Endothelial cell of umbilical vein (primary cell): Measurements from ENCODE around the gene MED16. TPM values are rescaled to one million over a fixed set of nuclear protein-coding genes. Genes with fewer than 3 reads are reported as not detected.

Source experiments
- BruUV-seq: library from RNA; stranded (reverse); fragments of 400-500 nt; replicated peaks from 2 replicates; lab custom pipeline; 2021; lab: Mats Ljungman, UMichigan
- CTCF ChIA-PET: fragments of 300-600, 350-600 bp; sonication (Branson Sonifier 250); formaldehyde crosslinking; loops from one replicate; lab custom pipeline; 2021; ENCODE audit warnings: antibody characterized with exemption, inconsistent platforms; lab: Charles Lee
- POLR2A ChIA-PET: fragments of 300-600, 350-600 bp; sonication (Branson Sonifier 250); formaldehyde crosslinking; loops from one replicate; lab custom pipeline; 2021; ENCODE audit warnings: antibody characterized with exemption, inconsistent platforms; lab: Charles Lee
- DNase-seq: peaks from one replicate; pipeline ENCODE4 v3.0.0-alpha.2; 2011; ENCODE audit warnings: low read depth, low spot score
- FAIRE-seq: peaks from 2 replicates; lab custom pipeline; 2011; peaks lifted over from hg19 to GRCh38; lab: Jason Lieb, UNC
- H2AFZ ChIP-seq: 2 replicates; pipeline ENCODE4 v1.6.0; 2012; ENCODE audit warnings: low read depth, low read length, control low read depth, inconsistent platforms
- H3K27ac ChIP-seq: 2 replicates; pipeline ENCODE4 v1.5.1; 2011; ENCODE audit warnings: low read depth, mild to moderate bottlenecking, control low read depth, low read length, moderate library complexity; ENCODE audit not compliant: insufficient read depth
- H3K27me3 ChIP-seq, 2 experiments: 2 replicates each; pipeline versions ENCODE4 v1.6.0 to v1.6.1; 2011; ENCODE audit warnings: low read length in 2 of 2, mixed read lengths in 1 of 2; ENCODE audit not compliant: control insufficient read depth in 2 of 2, insufficient read depth in 2 of 2
- H3K36me3 ChIP-seq, 2 experiments: 2 replicates in 1 of 2; 3 replicates in 1 of 2; pipeline ENCODE4 v1.5.1; 2011; ENCODE audit warnings: low read length in 2 of 2, mild to moderate bottlenecking in 1 of 2, moderate library complexity in 1 of 2; ENCODE audit not compliant: control insufficient read depth in 2 of 2, insufficient read depth in 2 of 2; ENCODE audit errors: extremely low read depth in 1 of 2
- H3K4me1 ChIP-seq: 3 replicates; pipeline ENCODE4 v1.5.1; 2011; ENCODE audit warnings: mild to moderate bottlenecking, low read length; ENCODE audit not compliant: control insufficient read depth, insufficient read depth; ENCODE audit errors: extremely low read depth
- H3K4me2 ChIP-seq: 2 replicates; pipeline ENCODE4 v1.6.1; 2011; ENCODE audit warnings: low read length, control low read depth, mixed read lengths; ENCODE audit not compliant: insufficient read depth
- H3K4me3 ChIP-seq, 3 experiments: fragments of 200-600 bp in 1 of 3; sonication (generic), shearing (Covaris generic) in 1 of 3; replicated peaks in 1 of 3; 2 replicates each; pipeline ENCODE4 v1.5.1; 2011 to 2016; ENCODE audit warnings: control low read depth in 3 of 3, low read length in 3 of 3, mild to moderate bottlenecking in 2 of 3, inconsistent platforms in 1 of 3, low read depth in 1 of 3, moderate library complexity in 1 of 3; ENCODE audit not compliant: insufficient read depth in 1 of 3
- H3K79me2 ChIP-seq: 2 replicates; pipeline ENCODE4 v1.6.0; 2012; ENCODE audit warnings: low read length, inconsistent platforms; ENCODE audit not compliant: control insufficient read depth, insufficient read depth
- H3K9ac ChIP-seq: replicated peaks from 2 replicates; pipeline ENCODE3; 2011; ENCODE audit warnings: low read length, control low read depth; ENCODE audit not compliant: insufficient read depth; ENCODE audit errors: extremely low read depth
- H3K9me1 ChIP-seq: replicated peaks from 3 replicates; pipeline ENCODE4 v1.6.0; 2011; ENCODE audit warnings: mild to moderate bottlenecking, low read length; ENCODE audit not compliant: control insufficient read depth, insufficient read depth; ENCODE audit errors: extremely low read depth
- H3K9me3 ChIP-seq: replicated peaks from 2 replicates; pipeline ENCODE4 v1.5.1; 2012; ENCODE audit warnings: low read length, inconsistent platforms; ENCODE audit not compliant: control insufficient read depth, insufficient read depth
- H4K20me1 ChIP-seq: replicated peaks from 2 replicates; pipeline ENCODE3; 2011; ENCODE audit warnings: mild to moderate bottlenecking, low read length; ENCODE audit not compliant: control insufficient read depth, insufficient read depth; ENCODE audit errors: extremely low read depth
- CTCF ChIP-seq, 2 donors: IDR thresholded peaks; 1 replicate in 1 of 2; 2 replicates in 1 of 2; pipeline ENCODE4 v1.5.1; 2011; ENCODE audit warnings: low read length in 2 of 2, mild to moderate bottlenecking in 2 of 2, moderate library complexity in 2 of 2, control low read depth in 1 of 2, inconsistent platforms in 1 of 2, low read depth in 1 of 2; ENCODE audit not compliant: insufficient read depth in 1 of 2; ENCODE audit errors: extremely low read depth in 1 of 2
- EZH2 ChIP-seq: IDR thresholded peaks from 2 replicates; pipeline ENCODE4 v1.6.1; 2012; ENCODE audit warnings: borderline replicate concordance, low read depth, mild to moderate bottlenecking, moderate library complexity, low read length, inconsistent platforms; ENCODE audit not compliant: severe bottlenecking
- FOS ChIP-seq: IDR thresholded peaks from 2 replicates; pipeline ENCODE4 v1.6.1; 2011; ENCODE audit warnings: mild to moderate bottlenecking, low read length, moderate library complexity, borderline replicate concordance; ENCODE audit not compliant: insufficient read depth
- GATA2 ChIP-seq: IDR thresholded peaks from 2 replicates; pipeline ENCODE4 v1.7.0; 2011; ENCODE audit warnings: low read depth, mild to moderate bottlenecking, moderate library complexity, mixed read lengths, low read length; ENCODE audit not compliant: insufficient read length, insufficient read depth
- JUN ChIP-seq: IDR thresholded peaks from 2 replicates; pipeline ENCODE4 v1.6.1; 2011; ENCODE audit warnings: borderline replicate concordance, low read depth; ENCODE audit not compliant: insufficient read length, insufficient read depth
- MYC ChIP-seq: IDR thresholded peaks from one replicate; pipeline ENCODE4 v1.6.1; 2011; ENCODE audit warnings: mild to moderate bottlenecking, low read depth, low read length
- POLR2A ChIP-seq: IDR thresholded peaks from 2 replicates; pipeline ENCODE4 v1.6.1; 2012; ENCODE audit warnings: low read depth, mild to moderate bottlenecking, control low read depth, low read length
- POLR2AphosphoS5 ChIP-seq: IDR thresholded peaks from 2 replicates; pipeline ENCODE4 v1.6.1; 2012; ENCODE audit warnings: low read depth, mild to moderate bottlenecking, control low read depth, low read length, moderate library complexity; ENCODE audit not compliant: insufficient read depth
- dilution Hi-C: fragments of 300-500 bp; cut with MboI; formaldehyde crosslinking; loops from one replicate; pipeline ENCODE4 v1.15.0; 2019; ENCODE audit warnings: low sequenced_read_pairs; ENCODE audit not compliant: extremely low pct_ligation_motif_present
- intact Hi-C: fragments of 100-400 bp; cut with micrococcal nuclease; formaldehyde crosslinking; loops from one replicate; pipeline ENCODE4 v1.10.0; 2022
- polyA plus RNA-seq, 4 experiments: library from polyadenylated mRNA; depleted of rRNA in 3 of 4; stranded (reverse) in 3 of 4; unstranded in 1 of 4; fragments of >200 nt; gene quantifications; 2 replicates each; pipeline versions ENCODE4 v1.2.1 to v1.2.3, GENCODE V29; 2011 to 2012; ENCODE audit warnings: missing spikeins in 1 of 4
- total RNA-seq: library from RNA; stranded (reverse); gene quantifications from 2 replicates; pipeline ENCODE4 v1.2.3, GENCODE V29; 2021
- TF ChIP-seq, protein P1 (sequence below): IDR thresholded peaks from 2 replicates; pipeline ENCODE4 v1.6.1; 2011; ENCODE audit not compliant: insufficient read depth, insufficient read length

The MED16 gene
- total and polyA plus RNA-seq, 2 donors (not counting 3 experiments of a cell fraction or from before 2014, with no cell fraction given) = 63.1 to 66.5 TPM

GRCh38 chr19:875265-875879, 17.6 kb downstream of the MED16 start:
- FAIRE-seq = no peak
- Histone ChIP-seq H3K27me3 (no peaks in the 10 kb centered on the region), H2AFZ (no peak overlapping the region), H3K27ac (no peak overlapping the region), H3K79me2 (no peaks in the 10 kb centered on the region), H3K4me2 (no peak overlapping the region), H3K4me1 (no peaks in the 10 kb centered on the region), H3K9me3 (no peaks in the 10 kb centered on the region), H3K9me1 (no peaks in the 10 kb centered on the region), H3K36me3 (peaks cover 0 to 22% of the 10 kb centered on the region in 2 experiments), H3K9ac (no peak overlapping the region), H3K4me3 (no peak overlapping the region), H4K20me1 (no peaks in the 10 kb centered on the region)
- CTCF ChIA-PET = no interaction called here
- TF ChIP-seq CTCF (IDR thresholded peaks at IDR 0.05; ENCODE audit: extremely low read depth in 1 of 2, insufficient read depth in 1 of 2, low read depth in 1 of 2, low read length in 2 of 2) (no peak), FOS (no peak), EZH2 (no peak), JUN (no peak), GATA2 (no peak), POLR2A (no peak), POLR2AphosphoS5 (no peak), MYC (no peak)
- TF ChIP-seq, protein P1, sequence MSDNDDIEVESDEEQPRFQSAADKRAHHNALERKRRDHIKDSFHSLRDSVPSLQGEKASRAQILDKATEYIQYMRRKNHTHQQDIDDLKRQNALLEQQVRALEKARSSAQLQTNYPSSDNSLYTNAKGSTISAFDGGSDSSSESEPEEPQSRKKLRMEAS = no peak
- BruUV-seq = no TSS peak
- dilution Hi-C loops (no loop called here), intact Hi-C loops (no loop called here)
- POLR2A ChIA-PET = no interaction called here
- no peak for DNase-seq
